Effector memory CD8-positive, alpha-beta T cell (primary cell): Measurements from ENCODE around the gene NBPF10.
"Not testable (repeated sequence)": the region's sequence is repeated elsewhere in the genome, so short reads cannot be mapped to it uniquely, and the experiment has no call there.

Experiments
- ATAC-seq: fragments of 150-1000 bp; cut with Tn5 transposase; replicated peaks from 2 replicates; pipeline ENCODE4 v1.10.0; 2021; ENCODE audit warnings: mild to moderate bottlenecking, moderate library complexity
- DNase-seq, 3 experiments: peaks; one replicate each; pipeline ENCODE4 v3.0.0; 2021
- H3K27ac Mint-ChIP-seq, 2 donors: one replicate each; pipeline ENCODE4 v1.8.0; 2022; ENCODE audit warnings: mild to moderate bottlenecking in 2 of 2, mixed read lengths in 2 of 2, moderate library complexity in 2 of 2
- H3K27me3 Mint-ChIP-seq, 2 donors: one replicate each; pipeline ENCODE4 v1.8.0; 2022; ENCODE audit warnings: mixed read lengths in 2 of 2
- H3K36me3 Mint-ChIP-seq: one replicate; pipeline ENCODE4 v1.8.0; 2022; ENCODE audit warnings: mild to moderate bottlenecking, moderate library complexity, mixed read lengths; ENCODE audit not compliant: insufficient read depth
- H3K4me1 Mint-ChIP-seq, 2 donors: one replicate each; pipeline ENCODE4 v1.8.0; 2022; ENCODE audit warnings: low read depth in 2 of 2, mixed read lengths in 2 of 2
- H3K4me3 Mint-ChIP-seq, 2 donors: one replicate each; pipeline ENCODE4 v1.8.0; 2022; ENCODE audit warnings: mild to moderate bottlenecking in 2 of 2, mixed read lengths in 2 of 2, moderate library complexity in 2 of 2
- H3K9me3 Mint-ChIP-seq, 2 donors: one replicate each; pipeline ENCODE4 v1.8.0; 2022; ENCODE audit warnings: mixed read lengths in 2 of 2
- total RNA-seq, 9 experiments: gene quantifications; one replicate each; lab custom pipeline; 2026; lab: John Stamatoyannopoulos, UW

The NBPF10 gene
- 3.1 to 41.0 (median 4.4) reads per million in 9 experiments for total RNA-seq

GRCh38 chr1:146144465-146144864 is at the start of gene NBPF10:
TSS of gene NBPF10 (minus strand) at chr1:146144804. CDS start at chr1:146144769, 35 bp downstream.
- not testable (repeated sequence) for ATAC-seq, H3K27ac Mint-ChIP-seq, H3K36me3 Mint-ChIP-seq, H3K27me3 Mint-ChIP-seq, H3K9me3 Mint-ChIP-seq, H3K4me3 Mint-ChIP-seq, H3K4me1 Mint-ChIP-seq
- peak in 1 of 3 experiments; percentile 1 for DNase-seq

GRCh38 chr1:146174531-146174930 is 29.9 kb upstream of the NBPF10 start:
- H3K9me3 Mint-ChIP-seq, H3K27ac Mint-ChIP-seq, H3K36me3 Mint-ChIP-seq, H3K4me1 Mint-ChIP-seq, ATAC-seq, H3K27me3 Mint-ChIP-seq, H3K4me3 Mint-ChIP-seq, DNase-seq: not testable (repeated sequence)

- DNase-seq, H3K9me3 Mint-ChIP-seq, H3K27ac Mint-ChIP-seq, H3K4me3 Mint-ChIP-seq, H3K27me3 Mint-ChIP-seq, H3K36me3 Mint-ChIP-seq, ATAC-seq, H3K4me1 Mint-ChIP-seq: not testable (repeated sequence)
Measured at GRCh38 chr1:146167740-146168139, 23.1 kb upstream of the NBPF10 start.

- H3K9me3 Mint-ChIP-seq, result not testable (repeated sequence)
Measured at GRCh38 chr1:146167273-146167672, 22.7 kb upstream of the NBPF10 start.

More at GRCh38 chr1:146167273-146167672, 22.7 kb upstream of the NBPF10 start:
- not testable (repeated sequence) for H3K36me3 Mint-ChIP-seq, H3K4me3 Mint-ChIP-seq, H3K4me1 Mint-ChIP-seq, H3K27me3 Mint-ChIP-seq, H3K27ac Mint-ChIP-seq, DNase-seq, ATAC-seq
